HG02981 (cell line): ENCODE measurements around the gene KRT7.
"Not testable (repeated sequence)": the region's sequence is repeated elsewhere in the genome, so short reads cannot be mapped to it uniquely, and the experiment has no call there.

ENCODE experiments used
- ATAC-seq: cut with Tn5 transposase; IDR thresholded peaks from one replicate; pipeline ENCODE4 v1.9.1; 2021; ENCODE audit warnings: mild to moderate bottlenecking, moderate library complexity; ENCODE audit not compliant: unreplicated experiment

Gene KRT7

DNA sequence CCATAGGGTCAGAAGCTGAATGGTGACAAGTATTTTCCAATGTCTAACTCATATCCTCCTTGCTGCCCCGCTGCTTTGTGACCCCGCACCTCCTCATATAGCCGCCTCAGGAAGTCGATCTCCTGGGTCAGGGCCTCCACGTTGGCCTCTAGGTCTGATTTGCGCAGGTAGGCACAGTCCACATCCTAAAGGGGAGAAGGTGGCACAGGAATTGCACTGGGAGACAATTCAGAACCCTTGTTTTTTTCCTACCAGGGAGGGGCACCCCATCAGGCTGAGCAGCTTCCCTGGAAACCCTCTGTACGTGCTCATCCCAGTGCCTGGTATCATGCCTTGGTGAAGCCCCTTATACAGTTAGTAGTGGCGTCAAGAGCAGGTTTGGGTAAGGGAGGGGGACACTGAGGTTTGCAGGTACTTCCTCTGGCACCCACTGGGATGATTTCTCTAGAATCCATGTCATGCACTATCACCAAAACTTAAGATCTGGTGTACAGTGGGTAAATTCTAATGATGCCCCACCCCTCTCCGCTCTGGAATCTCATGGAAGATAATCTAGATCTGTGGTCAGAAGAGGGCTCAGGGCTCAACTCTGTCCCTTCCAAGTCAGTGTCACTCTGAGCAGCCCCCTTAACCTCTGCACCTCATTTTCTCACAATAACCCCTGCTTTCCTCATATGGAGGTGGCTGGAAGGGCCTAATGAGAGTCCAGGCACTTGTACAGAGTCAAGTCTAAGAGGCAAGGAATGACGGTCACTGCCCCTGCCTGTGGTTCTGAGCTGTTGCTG is 21.3 kb downstream of the KRT7 start:
- ATAC-seq: no peak

DNA sequence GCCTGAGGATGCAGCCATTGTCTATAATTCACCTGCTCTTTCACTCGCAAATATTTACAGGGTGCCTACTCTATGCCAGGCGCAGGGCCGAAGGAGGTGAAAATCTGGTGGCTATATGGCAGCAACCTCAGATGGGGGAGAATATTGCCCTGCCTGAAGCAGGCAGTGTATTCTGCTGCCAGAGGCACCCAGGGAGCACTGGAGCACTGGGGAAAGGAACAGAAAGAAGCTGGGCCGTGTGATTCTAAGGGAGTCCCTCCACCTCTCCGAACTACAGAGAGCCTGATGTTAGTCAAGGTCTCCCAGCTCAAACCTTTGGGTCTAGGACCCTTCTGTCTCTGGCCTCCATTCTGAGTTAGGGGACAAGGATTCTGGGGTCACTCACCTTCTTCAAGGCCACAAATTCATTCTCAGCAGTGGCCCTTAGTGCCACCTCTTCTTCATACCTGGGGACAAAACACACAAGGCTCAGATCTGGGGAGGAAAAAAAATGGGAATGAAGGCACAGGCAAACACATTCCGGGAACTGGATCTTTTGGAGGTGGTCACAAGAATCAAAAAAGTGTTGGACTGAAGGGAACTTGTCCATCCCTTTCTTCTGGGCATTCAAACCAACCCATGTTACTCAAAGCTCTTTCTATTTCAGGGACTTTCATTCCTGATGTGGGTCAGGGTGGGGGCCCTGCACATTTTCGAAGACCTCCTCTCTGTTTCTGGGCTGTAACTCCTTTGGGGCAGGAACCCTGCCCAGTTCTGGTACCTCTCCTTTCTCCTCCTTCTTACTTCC is 22.1 kb downstream of the KRT7 start:
- ATAC-seq: no peak

DNA sequence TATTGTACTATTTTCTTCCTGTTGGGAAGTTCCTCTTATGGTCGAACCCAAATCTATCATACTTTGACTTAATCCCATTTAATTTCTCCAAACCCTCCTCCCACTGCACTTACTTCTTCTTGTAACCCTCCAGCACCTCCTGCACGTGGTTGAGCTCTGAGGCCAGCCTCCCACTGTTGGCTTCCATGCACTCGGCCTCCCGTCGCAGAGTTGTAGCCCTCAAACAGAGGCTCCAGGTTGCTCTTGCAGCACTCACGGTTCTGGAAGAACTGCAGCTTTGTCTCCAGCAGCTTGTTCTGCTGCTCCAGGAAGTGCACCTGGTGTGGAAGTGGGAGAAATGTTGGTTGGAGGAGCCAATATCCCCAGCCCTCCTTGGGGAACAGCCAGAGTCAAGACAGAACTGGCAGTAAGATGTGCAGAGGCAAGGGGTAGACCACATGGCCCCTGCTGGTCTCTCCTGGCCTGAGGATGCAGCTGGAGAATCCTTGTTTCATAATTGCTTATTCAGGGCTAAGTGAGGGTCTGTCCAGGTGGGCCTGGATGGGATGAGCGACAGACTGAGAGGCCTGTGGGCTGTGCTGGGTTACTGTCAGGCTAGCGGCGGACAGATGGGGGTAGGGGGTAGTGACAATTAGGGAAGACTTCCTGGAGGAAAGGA is 23.0 kb downstream of the KRT7 start:
- ATAC-seq: no peak

DNA sequence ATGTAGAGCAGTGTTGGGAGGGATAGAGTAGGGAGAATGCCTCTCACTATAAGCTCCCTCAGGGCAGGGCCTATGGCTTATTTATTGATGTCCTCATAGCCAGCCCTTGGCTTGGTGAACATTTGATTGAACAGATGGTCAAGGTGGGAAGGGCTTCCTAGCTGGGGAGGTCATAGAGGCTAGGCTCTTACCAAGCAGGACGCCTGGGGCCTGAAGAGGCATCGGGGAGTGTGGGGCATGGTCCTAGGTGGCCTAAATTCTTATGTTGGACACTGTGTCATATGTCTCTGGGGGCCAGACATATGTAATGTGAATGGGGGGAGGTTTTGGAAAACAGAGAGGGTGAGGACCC is 23.5 kb downstream of the KRT7 start:
- ATAC-seq: no peak

DNA sequence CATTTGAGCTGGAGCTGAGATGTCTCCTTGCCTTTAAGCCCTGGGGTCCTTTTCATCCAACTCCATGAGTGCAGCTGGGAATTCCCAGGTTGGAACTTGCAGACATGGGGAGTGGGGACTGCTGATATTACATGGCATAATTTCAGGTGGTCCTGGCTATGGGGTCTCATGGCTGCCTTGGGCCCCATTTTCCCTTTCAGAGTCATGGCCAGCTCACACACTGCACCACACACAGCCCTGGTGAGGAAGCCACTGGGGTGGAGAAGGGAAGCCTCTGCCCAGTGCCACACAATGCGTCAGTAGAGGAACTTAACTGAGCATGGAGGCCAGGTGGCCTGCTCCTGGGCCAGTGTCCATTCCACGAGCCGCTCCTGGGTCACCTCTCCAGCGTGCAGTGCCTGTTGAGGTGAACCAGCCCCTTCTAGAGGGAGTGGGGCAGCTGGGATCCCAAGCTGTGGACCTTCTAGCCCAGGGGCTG is 24.1 kb downstream of the KRT7 start:
- no peak for ATAC-seq

DNA sequence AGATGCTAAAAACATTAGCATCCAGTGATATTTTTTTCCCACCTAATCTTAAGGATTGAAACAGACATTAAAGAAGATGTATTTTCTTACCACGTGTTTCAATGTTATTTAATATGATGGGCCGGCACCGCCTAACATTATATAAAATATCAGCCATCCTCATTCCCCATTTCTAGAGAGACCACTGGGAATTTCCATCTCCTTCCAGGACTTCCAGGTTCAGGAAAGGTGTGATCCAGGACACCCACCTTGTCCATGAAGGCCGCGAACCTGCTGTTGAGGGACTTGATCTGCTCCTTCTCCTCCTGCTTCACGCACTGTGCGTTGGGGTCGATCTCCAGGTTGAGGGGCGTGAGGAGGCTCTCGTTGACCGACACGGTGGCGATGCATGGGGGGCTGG is 24.9 kb downstream of the KRT7 start:
- ATAC-seq: not testable (repeated sequence)

DNA sequence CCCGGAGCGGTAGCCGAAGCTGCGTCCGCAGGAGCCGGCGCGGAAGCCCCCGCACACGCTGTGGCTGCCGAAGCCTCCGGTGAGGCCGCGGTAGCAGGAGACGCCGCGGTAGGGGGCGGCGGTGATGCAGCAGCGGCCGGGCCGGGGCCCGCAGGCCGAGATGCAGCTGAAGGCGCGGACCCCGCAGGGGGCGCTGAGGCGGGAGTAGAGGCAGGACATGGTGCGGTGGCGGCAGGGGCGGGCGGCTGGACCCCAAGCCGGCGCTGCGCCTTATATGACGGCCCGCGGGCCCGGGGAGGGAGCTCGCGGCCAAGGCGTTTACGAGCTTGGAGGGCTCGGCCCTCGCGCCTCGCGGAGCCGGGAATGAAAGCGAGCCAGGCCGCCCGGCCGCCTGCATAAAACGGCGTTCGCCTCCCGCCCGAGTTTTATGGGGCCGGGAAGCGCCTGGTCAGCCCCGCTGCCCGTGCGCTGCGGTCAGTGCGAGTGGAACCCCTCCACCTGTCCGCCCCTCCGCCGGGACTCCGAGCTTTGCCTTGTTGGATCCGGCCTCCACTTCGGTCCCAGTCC is 25.4 kb downstream of the KRT7 start:
- ATAC-seq: no peak

DNA sequence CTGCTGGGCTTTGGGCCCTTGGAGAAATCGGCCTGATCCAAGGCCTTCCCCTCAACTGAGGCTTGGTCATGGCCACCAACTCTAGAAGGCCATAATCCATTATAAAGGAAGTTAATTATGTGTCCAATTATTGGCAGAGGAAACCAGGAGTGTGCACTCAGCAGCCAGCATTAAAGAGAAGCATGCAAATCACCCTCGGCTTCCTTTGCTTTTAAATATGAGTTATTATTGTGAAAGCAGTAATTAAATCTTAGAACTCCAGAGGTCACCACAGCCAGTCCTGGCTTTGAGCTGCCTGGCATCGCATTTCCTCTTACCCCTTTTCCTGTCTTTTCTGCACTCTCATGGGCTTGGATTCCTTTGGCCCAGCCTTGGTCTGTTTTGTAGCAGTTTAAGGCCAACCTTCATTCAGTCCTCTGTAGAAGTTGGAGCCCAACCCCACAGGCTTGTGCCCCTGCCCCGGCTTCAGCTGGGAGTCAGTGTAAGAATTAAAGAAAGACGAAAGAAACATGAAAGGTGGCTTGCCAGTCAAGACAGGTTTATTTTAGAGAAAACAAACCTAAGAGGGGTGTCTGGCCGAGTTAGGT is 26.7 kb downstream of the KRT7 start:
- no peak for ATAC-seq

DNA sequence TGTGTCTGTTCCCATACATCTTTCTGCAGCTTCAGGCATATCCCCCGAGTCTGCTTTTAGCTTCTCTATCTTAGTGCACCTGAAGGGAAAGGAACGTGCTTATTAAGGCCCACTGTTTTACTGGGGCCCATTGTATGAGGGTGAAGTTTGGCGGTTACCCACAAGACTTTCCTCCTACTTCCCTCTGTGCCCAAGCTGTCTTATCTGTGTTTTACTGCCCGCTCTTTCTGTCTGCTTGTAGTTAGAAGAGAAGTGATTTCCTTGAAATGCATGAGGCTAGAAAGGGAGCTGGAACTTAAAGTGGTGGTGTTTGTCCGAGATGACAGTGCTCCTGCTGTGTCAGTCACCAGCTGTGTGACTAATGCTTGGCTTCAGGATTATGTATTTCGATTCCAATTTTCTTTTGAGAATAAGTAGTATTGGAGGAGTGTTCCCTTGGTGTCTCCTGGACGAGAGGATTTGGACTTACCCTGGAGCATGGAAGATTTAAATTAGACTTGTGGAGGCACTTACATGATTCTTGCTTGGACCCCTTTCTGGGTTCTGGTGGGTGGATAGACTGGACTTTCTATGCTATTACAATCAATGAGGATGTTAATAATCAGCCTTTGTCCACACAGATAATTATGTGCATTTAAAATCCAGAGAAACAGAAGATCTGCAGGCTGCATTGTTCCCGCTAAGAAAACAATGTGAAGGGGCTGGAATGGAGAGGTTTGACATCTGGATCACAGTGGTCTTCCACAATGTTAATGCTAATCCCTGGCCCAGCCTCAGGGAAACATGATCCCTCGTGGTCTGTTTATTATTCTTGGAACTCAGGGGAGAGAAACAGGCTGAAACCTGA is 27.5 kb downstream of the KRT7 start:
- ATAC-seq: no peak

DNA sequence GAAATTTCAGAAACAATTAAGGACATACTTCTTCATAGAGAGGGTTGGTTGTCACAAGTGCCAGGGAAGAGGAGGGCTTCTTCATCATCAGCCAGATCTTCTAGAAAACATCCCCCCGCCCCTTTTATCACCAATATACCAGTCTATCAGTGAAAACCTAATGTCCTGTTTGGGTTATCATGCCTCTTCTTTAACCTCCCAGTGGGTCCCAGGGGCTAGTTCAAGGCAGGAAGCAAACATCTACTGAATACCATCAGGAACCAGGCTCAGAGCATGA is 28.1 kb downstream of the KRT7 start:
- no peak for ATAC-seq

DNA sequence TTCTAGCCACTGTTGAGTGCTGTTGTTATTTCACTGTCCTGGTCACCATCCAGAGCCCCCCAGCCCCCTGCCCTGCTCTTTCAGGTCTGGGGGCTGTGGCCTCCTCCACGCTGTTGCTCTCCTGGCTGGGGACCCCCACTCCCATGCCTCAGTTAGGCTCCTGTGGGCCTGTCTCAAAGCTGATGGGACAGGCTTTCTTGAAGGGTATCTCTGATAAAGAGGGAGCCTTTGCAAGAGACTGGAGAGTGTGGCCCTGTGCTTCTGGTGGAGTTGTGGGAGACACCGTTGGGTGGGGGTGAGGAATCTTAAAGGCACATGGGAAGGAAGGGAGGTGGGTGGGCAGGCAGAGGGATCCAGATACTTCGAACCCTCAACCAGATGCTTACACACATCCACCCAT is 29.2 kb downstream of the KRT7 start:
- no peak for ATAC-seq

DNA sequence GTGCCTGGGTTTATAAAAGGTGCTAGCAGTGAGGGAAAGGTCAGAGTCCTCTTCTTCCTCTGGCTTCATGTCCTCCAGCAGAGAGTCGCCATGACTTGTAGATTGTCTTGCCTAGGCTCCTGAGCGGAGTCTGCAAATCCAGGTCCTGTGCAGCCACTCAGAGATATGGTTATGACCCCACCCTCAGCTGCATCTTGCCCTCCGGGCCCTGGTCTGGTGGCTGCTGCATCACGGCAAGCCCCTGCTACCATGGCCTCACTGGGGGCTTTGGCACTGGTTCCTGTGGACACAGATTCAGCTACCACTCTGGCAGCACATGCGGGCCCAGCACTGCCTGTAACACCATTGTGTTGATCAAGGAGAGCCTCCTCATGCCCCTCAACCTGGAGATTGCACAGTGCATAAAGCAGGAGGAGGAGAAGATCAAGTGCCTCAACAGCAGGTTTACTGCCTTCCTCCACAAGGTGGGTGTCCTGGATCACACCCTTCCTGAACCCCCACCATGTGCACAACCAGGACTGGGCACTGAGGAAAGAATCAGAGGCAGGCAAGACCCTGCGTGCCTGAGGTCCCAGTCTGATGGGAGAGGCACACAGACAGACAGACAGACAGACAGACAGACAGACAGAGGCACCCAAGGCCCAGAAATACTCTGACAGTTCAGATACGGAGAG is 30.9 kb downstream of the KRT7 start:
- no peak for ATAC-seq

DNA sequence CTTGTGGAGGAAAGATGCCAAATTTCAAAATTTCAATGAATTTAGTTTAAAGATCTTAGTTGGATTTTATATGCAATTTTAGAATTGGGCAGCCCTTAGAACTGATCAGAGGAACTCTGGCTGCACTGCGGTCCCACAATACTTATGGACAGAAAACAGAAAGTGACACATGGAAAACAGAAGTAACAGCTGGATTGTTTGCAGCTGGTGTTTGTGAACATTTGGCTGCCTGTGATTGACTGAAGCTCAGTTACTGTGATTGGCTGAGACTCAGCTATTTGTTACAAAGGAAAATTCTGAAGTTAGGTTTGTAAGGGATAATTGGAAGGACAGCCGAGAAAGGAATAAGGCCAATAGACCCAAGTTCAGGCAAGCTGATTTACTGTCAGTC is 31.4 kb downstream of the KRT7 start:
- ATAC-seq: no peak

DNA sequence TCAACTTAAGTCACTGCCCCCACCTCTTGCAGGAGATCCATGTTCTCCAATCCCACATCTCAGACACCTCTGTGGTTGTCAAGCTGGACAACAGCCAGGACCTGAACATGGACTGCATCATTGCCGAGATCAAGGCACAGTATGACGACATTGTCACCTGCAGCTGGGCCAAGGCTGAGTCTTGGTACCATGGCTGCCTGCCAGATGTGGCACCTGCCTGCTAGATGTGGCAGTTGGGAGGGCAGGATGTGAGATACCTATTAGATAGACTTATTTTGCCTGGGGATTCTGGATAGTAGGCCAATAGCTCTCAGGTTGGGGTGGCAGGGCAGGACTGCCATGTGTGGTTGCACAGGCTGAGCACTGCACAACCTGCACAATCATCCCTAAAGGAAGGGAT is 33.5 kb downstream of the KRT7 start:
- ATAC-seq: no peak

DNA sequence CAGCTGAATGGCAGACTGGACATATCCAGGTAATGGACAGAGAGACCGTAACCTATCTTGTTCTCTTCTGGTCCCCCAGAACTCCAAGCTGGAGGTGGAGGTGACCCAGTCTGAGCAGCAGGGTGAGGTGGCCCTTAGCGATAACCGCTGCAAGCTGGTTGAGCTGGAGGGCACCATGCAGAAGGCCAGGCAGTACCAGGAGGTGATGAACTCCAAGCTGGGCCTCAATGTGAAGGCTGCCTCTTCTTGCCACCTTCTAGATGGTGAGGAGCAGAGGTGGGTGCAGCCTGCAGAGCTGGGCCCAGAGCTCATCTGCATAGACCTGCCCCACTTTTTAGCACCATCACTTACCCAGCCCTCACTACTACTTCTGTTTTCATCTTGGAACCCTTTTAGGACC is 34.2 kb downstream of the KRT7 start:
- ATAC-seq: no peak

DNA sequence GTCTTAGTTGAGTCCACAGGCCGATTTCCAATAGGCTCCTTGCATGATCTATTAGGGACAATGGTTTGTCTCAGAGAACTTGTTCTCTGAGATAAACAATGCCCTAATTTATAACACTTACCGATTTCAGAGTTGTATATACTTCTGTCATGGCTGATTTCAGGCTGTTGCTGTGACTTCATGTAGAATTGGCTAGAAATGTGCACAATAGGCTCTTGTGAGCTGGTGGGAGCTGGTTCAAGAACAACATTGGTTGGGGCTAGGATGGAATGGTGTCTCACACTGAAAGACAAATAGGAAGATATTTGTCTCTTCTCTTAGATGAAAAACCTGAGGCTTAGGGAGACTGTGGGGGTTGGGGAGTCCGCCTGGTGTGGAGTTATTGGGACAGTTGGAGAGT is 34.7 kb downstream of the KRT7 start:
- ATAC-seq: no peak

DNA sequence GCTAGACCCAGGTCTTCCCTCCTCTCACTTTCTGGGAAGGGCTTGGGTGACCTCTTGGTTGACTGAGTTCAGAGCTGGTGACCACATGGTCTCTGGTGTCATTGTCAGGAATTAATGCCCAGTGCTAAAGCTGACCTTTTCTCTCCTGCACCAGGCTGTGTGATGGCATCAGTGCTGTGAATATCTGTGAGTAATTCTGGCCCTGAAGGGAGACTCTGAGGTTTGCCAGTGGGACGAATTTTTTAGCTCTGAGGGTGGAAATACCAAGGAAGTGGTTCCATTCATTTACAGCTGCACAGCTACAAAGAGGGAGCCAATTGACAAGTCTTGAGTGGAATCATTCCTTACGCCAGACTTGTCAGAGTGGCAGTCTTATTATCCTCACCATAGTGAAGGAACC is 35.2 kb downstream of the KRT7 start:
- ATAC-seq: no peak

DNA sequence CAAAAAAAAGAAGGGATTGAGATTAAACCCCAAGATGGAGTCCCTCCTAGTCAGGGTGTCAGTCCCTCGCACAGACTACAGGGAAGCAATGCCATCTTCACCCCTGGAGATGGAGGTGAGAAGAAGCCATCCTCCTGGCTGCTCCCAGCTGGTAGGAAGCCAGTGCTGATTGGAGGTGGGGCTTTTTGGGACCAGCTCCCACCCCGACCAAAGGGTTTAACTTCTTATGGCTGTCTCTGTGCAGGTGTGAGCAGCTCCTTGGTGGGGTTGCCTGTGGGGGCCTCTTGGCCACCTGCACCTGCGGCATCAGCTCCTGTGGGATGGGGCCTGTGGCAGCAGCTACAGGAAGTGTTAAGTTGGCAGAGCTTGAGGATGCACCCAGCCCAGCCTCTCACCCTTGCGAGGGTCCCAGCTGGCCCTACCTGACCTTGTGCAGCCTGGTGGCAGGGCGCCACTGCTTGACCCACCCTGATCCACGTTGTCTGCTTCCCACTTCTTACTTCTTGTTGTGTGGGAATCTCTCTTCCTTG is 37.6 kb downstream of the KRT7 start:
- no peak for ATAC-seq

DNA sequence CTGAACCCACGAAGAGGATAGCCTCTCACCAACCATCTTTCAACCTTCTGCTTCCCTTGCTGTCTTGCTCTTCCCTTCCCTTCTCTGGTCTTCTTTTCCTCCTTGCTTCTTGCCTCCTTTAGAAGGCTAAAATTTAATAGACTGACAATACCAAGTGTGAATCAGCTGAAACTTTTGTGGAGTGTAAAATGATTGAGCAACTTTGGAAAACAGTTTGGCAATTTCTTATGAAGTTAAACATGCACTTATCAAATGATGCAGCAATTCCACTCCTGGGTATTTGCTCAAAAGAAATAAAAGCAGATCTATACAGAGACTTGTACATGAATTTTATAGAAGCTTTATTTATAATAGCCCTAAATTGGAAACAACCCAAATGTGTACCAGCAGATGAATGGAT is 38.1 kb downstream of the KRT7 start:
- ATAC-seq: no peak
